ENCODE data around the gene SLC12A7.

The SLC12A7 gene

GRCh38 chr5:1155191-1156032 lies 43.5 kb upstream of the SLC12A7 start:
- H4K8ac ChIP-seq (ENCODE audit: low read depth, low read length) = no peak overlapping the region
- no peak overlapping the region for H3K23ac ChIP-seq (ENCODE audit: low read length)
- H3K4me3 ChIP-seq (ENCODE audit: low read depth, low read length) = no peak overlapping the region
- no CpG with 5 or more reads among the region's 98 CpGs for WGBS (ENCODE audit: extremely low coverage, insufficient coverage, insufficient read length)
- peaks cover 24% of the 10 kb centered on the region for H3K9me3 ChIP-seq (ENCODE audit: insufficient read depth, low read depth, low read length)
- H3K9ac ChIP-seq (ENCODE audit: low read length) = no peak overlapping the region
- no peaks in the 10 kb centered on the region for H3K36me3 ChIP-seq (ENCODE audit: control insufficient read depth in 1 of 2, insufficient read depth in 2 of 2, low read length in 2 of 2)
- H3K27me3 ChIP-seq (ENCODE audit: insufficient read depth, low read length) = peaks cover 32% of the 10 kb centered on the region
- no peak overlapping the region for H2BK120ac ChIP-seq (ENCODE audit: insufficient read depth, low read length, poor library complexity)
- H2BK5ac ChIP-seq (ENCODE audit: low read depth, low read length, poor library complexity) = no peak overlapping the region
- no peak overlapping the region for H4K91ac ChIP-seq (ENCODE audit: low read depth, low read length)
- no peak overlapping the region for H2AK5ac ChIP-seq (ENCODE audit: low read length)
- no peak overlapping the region for H4K12ac ChIP-seq (ENCODE audit: low read depth, low read length)
- no peak overlapping the region for H3K4me2 ChIP-seq (ENCODE audit: low read length)
- no peak overlapping the region for H2AFZ ChIP-seq (ENCODE audit: insufficient read depth, low read length, poor library complexity)
- no peaks in the 10 kb centered on the region for H3K4me1 ChIP-seq (ENCODE audit: control insufficient read depth in 1 of 2, insufficient read depth in 2 of 2, low read length in 2 of 2)
- no peak overlapping the region for H3K18ac ChIP-seq (ENCODE audit: low read length)
- DNase-seq = no peak
- no peak overlapping the region for H3K27ac ChIP-seq (ENCODE audit: low read depth, low read length)
- H2BK12ac ChIP-seq (ENCODE audit: low read length) = no peak overlapping the region
- no peak overlapping the region for H3K14ac ChIP-seq (ENCODE audit: low read length)
- H3K79me1 ChIP-seq (ENCODE audit: low read length) = no peaks in the 10 kb centered on the region
- no peaks in the 10 kb centered on the region for H3K79me2 ChIP-seq (ENCODE audit: control insufficient read depth, insufficient read depth, low read length, poor library complexity)
- no peak overlapping the region for H3K4ac ChIP-seq (ENCODE audit: low read depth, low read length)

GRCh38 chr5:1153428-1153827 lies 41.6 kb upstream of the SLC12A7 start:
- Histone ChIP-seq H2BK120ac (ENCODE audit: insufficient read depth, low read length, poor library complexity) (no peak overlapping the region), H3K14ac (ENCODE audit: low read length) (no peak overlapping the region), H3K18ac (ENCODE audit: low read length) (no peak overlapping the region), H2BK12ac (ENCODE audit: low read length) (no peak overlapping the region), H3K9ac (ENCODE audit: low read length) (no peak overlapping the region), H4K8ac (ENCODE audit: low read depth, low read length) (no peak overlapping the region), H3K79me2 (ENCODE audit: control insufficient read depth, insufficient read depth, low read length, poor library complexity) (no peaks in the 10 kb centered on the region), H3K9me3 (ENCODE audit: insufficient read depth, low read depth, low read length) (peaks cover 24% of the 10 kb centered on the region), H3K23ac (ENCODE audit: low read length) (no peak overlapping the region), H2BK5ac (ENCODE audit: low read depth, low read length, poor library complexity) (no peak overlapping the region), H3K4me3 (ENCODE audit: low read depth, low read length) (no peak overlapping the region), H2AFZ (ENCODE audit: insufficient read depth, low read length, poor library complexity) (no peak overlapping the region), H4K91ac (ENCODE audit: low read depth, low read length) (no peak overlapping the region), H2AK5ac (ENCODE audit: low read length) (no peak overlapping the region), H3K27ac (ENCODE audit: low read depth, low read length) (no peak overlapping the region), H3K4me1 (ENCODE audit: control insufficient read depth in 1 of 2, insufficient read depth in 2 of 2, low read length in 2 of 2) (no peaks in the 10 kb centered on the region), H4K12ac (ENCODE audit: low read depth, low read length) (no peak overlapping the region), H3K4ac (ENCODE audit: low read depth, low read length) (no peak overlapping the region), H3K27me3 (ENCODE audit: insufficient read depth, low read length) (peaks cover 32% of the 10 kb centered on the region), H3K4me2 (ENCODE audit: low read length) (no peak overlapping the region), H3K36me3 (ENCODE audit: control insufficient read depth in 1 of 2, insufficient read depth in 2 of 2, low read length in 2 of 2) (no peaks in the 10 kb centered on the region), H3K79me1 (ENCODE audit: low read length) (no peaks in the 10 kb centered on the region)
- DNase-seq = no peak
- WGBS (ENCODE audit: extremely low coverage, insufficient coverage, insufficient read length) = no CpG with 5 or more reads among the region's 12 CpGs

GRCh38 chr5:1152771-1153282 lies 41.0 kb upstream of the SLC12A7 start:
- H3K18ac ChIP-seq (ENCODE audit: low read length) = no peak overlapping the region
- DNase-seq = no peak
- H3K4me3 ChIP-seq (ENCODE audit: low read depth, low read length) = no peak overlapping the region
- H3K14ac ChIP-seq (ENCODE audit: low read length) = no peak overlapping the region
- no peak overlapping the region for H3K23ac ChIP-seq (ENCODE audit: low read length)
- no peak overlapping the region for H4K91ac ChIP-seq (ENCODE audit: low read depth, low read length)
- no peak overlapping the region for H2AFZ ChIP-seq (ENCODE audit: insufficient read depth, low read length, poor library complexity)
- H3K4ac ChIP-seq (ENCODE audit: low read depth, low read length) = no peak overlapping the region
- H3K27ac ChIP-seq (ENCODE audit: low read depth, low read length) = no peak overlapping the region
- H2AK5ac ChIP-seq (ENCODE audit: low read length) = no peak overlapping the region
- no CpG with 5 or more reads among the region's 15 CpGs for WGBS (ENCODE audit: extremely low coverage, insufficient coverage, insufficient read length)
- H3K79me2 ChIP-seq (ENCODE audit: control insufficient read depth, insufficient read depth, low read length, poor library complexity) = no peaks in the 10 kb centered on the region
- H3K27me3 ChIP-seq (ENCODE audit: insufficient read depth, low read length) = peaks cover 32% of the 10 kb centered on the region
- no peak overlapping the region for H4K12ac ChIP-seq (ENCODE audit: low read depth, low read length)
- no peak overlapping the region for H4K8ac ChIP-seq (ENCODE audit: low read depth, low read length)
- no peaks in the 10 kb centered on the region for H3K79me1 ChIP-seq (ENCODE audit: low read length)
- H3K9me3 ChIP-seq (ENCODE audit: insufficient read depth, low read depth, low read length) = peaks cover 24% of the 10 kb centered on the region
- H3K9ac ChIP-seq (ENCODE audit: low read length) = no peak overlapping the region
- no peaks in the 10 kb centered on the region for H3K4me1 ChIP-seq (ENCODE audit: control insufficient read depth in 1 of 2, insufficient read depth in 2 of 2, low read length in 2 of 2)
- H2BK12ac ChIP-seq (ENCODE audit: low read length) = no peak overlapping the region
- H3K4me2 ChIP-seq (ENCODE audit: low read length) = no peak overlapping the region
- H3K36me3 ChIP-seq (ENCODE audit: control insufficient read depth in 1 of 2, insufficient read depth in 2 of 2, low read length in 2 of 2) = no peaks in the 10 kb centered on the region
- no peak overlapping the region for H2BK5ac ChIP-seq (ENCODE audit: low read depth, low read length, poor library complexity)
- no peak overlapping the region for H2BK120ac ChIP-seq (ENCODE audit: insufficient read depth, low read length, poor library complexity)

- Histone ChIP-seq H3K27me3 (ENCODE audit: insufficient read depth, low read length) (peaks cover 27% of the 10 kb centered on the region), H3K36me3 (ENCODE audit: control insufficient read depth in 1 of 2, insufficient read depth in 2 of 2, low read length in 2 of 2) (no peaks in the 10 kb centered on the region), H3K27ac (ENCODE audit: low read depth, low read length) (no peak overlapping the region), H3K9ac (ENCODE audit: low read length) (no peak overlapping the region), H2BK5ac (ENCODE audit: low read depth, low read length, poor library complexity) (no peak overlapping the region), H3K9me3 (ENCODE audit: insufficient read depth, low read depth, low read length) (peaks cover 18% of the 10 kb centered on the region), H3K23ac (ENCODE audit: low read length) (no peak overlapping the region), H3K14ac (ENCODE audit: low read length) (no peak overlapping the region), H2AFZ (ENCODE audit: insufficient read depth, low read length, poor library complexity) (no peak overlapping the region), H3K4me2 (ENCODE audit: low read length) (no peak overlapping the region), H4K91ac (ENCODE audit: low read depth, low read length) (no peak overlapping the region), H3K18ac (ENCODE audit: low read length) (no peak overlapping the region), H2BK12ac (ENCODE audit: low read length) (no peak overlapping the region), H3K4me3 (ENCODE audit: low read depth, low read length) (no peak overlapping the region), H3K79me1 (ENCODE audit: low read length) (no peaks in the 10 kb centered on the region), H4K12ac (ENCODE audit: low read depth, low read length) (no peak overlapping the region), H3K4me1 (ENCODE audit: control insufficient read depth in 1 of 2, insufficient read depth in 2 of 2, low read length in 2 of 2) (no peaks in the 10 kb centered on the region), H2BK120ac (ENCODE audit: insufficient read depth, low read length, poor library complexity) (no peak overlapping the region), H3K4ac (ENCODE audit: low read depth, low read length) (no peak overlapping the region), H3K79me2 (ENCODE audit: control insufficient read depth, insufficient read depth, low read length, poor library complexity) (no peaks in the 10 kb centered on the region), H4K8ac (ENCODE audit: low read depth, low read length) (no peak overlapping the region), H2AK5ac (ENCODE audit: low read length) (no peak overlapping the region)
- no peak for DNase-seq
- whole genome bisulfite sequencing (ENCODE audit: extremely low coverage, insufficient coverage, insufficient read length) = no CpG with 5 or more reads among the region's 10 CpGs
Measured at GRCh38 chr5:1152156-1152555, 40.3 kb upstream of the SLC12A7 start.

Measured in trophoblast cell (in vitro differentiated cells and primary cell).